Retinal pigment epithelial cell (primary cell): ENCODE results near the gene NOVA2.

Experiments used
- DNase-seq: peaks from one replicate; pipeline ENCODE4 v3.0.0-alpha.2; 2010; ENCODE audit warnings: low read depth
- H3K4me3 ChIP-seq: 2 replicates; pipeline ENCODE4 v1.5.1; 2011; ENCODE audit warnings: mild to moderate bottlenecking, low read length, control low read depth, moderate library complexity
- CTCF ChIP-seq: conservative IDR thresholded peaks from 2 replicates; pipeline ENCODE4 v1.5.1; 2011; ENCODE audit warnings: low read depth, low read length, control low read depth, inconsistent platforms

NOVA2 gene

GRCh38 chr19:45938733-45939319 is 34.8 kb downstream of the NOVA2 start:
- no peak overlapping the region for H3K4me3 ChIP-seq
- TF ChIP-seq CTCF, result no peak
- DNase-seq, result no peak

DNA sequence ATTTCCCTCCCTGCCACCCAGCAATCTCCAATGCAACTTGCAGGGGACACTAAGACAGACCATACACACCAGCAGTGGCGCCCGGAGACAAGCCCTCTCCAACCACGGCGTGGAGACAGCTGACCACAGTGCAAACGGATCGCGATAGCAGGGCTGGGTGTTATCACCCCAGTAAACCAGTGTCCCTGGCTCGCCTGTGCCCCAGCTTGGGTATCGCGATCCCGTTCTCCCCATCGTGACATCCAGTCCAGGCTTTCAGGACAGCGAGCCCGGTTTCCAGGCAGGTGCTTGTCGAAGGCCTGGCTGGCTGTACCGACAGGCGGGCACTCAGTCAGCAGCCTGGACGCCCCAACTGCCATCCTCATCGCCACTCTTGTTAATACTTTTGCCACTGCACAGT is 38.4 kb downstream of the NOVA2 start:
- DNase-seq, result no peak
- H3K4me3 ChIP-seq, result no peak overlapping the region
- TF ChIP-seq CTCF, result no peak

DNA sequence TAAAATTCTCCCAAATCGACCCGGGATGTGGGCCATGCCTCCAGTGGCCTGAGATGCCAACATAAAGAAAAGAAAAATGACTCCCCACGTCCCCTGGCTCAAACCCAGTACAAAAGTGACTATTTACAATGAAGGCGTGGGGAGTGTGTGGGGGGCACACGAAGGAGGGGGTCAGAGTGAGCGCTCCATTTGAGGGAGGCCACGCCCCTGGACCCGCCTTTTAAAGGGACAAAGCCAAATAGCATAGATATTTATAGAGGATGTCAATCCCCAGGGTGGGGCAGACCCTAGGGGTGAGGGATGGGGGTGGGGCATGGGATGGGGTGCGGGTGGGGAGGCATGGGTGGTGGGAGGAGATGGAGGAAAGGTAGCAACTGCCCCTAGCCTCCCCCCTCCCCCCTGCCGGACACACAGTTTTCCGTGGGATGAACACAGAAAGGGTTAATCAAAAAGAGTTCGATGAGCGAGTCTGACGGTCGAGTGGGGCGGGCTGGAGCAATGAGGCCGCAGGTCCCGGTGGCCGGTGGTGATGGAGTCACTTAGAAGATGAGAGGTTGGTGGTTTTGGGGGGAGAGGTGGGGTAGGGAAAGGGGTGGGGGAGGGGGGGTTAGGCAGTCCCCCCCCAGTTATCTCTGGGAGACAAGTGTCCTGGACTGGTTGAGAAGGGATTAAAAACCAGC is 39.0 kb downstream of the NOVA2 start:
- no peak overlapping the region for H3K4me3 ChIP-seq
- TF ChIP-seq CTCF, result no peak
- no peak for DNase-seq

- DNase-seq, result no peak
- H3K4me3 ChIP-seq, result no peak overlapping the region
- TF ChIP-seq CTCF, result no peak
These were observed 39.9 kb downstream of the NOVA2 start for GRCh38 chr19:45933759-45934158.

GRCh38 chr19:45931055-45931454 is 42.6 kb downstream of the NOVA2 start:
- TF ChIP-seq CTCF, result no peak
- H3K4me3 ChIP-seq, result no peak overlapping the region
- no peak for DNase-seq

GRCh38 chr19:45929247-45929646 is 44.4 kb downstream of the NOVA2 start:
- no peak overlapping the region for H3K4me3 ChIP-seq
- TF ChIP-seq CTCF, result no peak
- no peak for DNase-seq
